GM06990 (cell line): ENCODE results near the gene PCID2.
A peak's percentile ranks its signal among the peaks of the same experiment; 100 is the strongest.

Source experiments
- DNase-seq: peaks from one replicate; pipeline ENCODE4 v3.0.0-alpha.2; 2011; ENCODE audit not compliant: insufficient read length; ENCODE audit errors: extremely low read depth
- H3K27me3 ChIP-seq: replicated peaks from 2 replicates; pipeline ENCODE4 v1.6.0; 2011; ENCODE audit warnings: low read length; ENCODE audit not compliant: control insufficient read depth, insufficient read depth
- H3K36me3 ChIP-seq: 2 replicates; pipeline ENCODE4 v1.5.1; 2011; ENCODE audit warnings: low read length; ENCODE audit not compliant: control insufficient read depth, insufficient read depth
- H3K4me3 ChIP-seq: replicated peaks from 2 replicates; pipeline ENCODE4 v1.5.1; 2011; ENCODE audit warnings: low read depth, mild to moderate bottlenecking, control low read depth, low read length
- TF ChIP-seq, protein P1 (sequence below): IDR thresholded peaks from 2 replicates; pipeline ENCODE4 v1.5.1; 2011; ENCODE audit warnings: low read length, control low read depth, mild to moderate bottlenecking, inconsistent platforms; ENCODE audit not compliant: insufficient read depth, poor library complexity, severe bottlenecking

PCID2 gene

GRCh38 chr13:113207890-113208420, 514 bp downstream of the PCID2 start:
- no peaks in the 10 kb centered on the region for H3K27me3 ChIP-seq
- TF ChIP-seq, protein P1, sequence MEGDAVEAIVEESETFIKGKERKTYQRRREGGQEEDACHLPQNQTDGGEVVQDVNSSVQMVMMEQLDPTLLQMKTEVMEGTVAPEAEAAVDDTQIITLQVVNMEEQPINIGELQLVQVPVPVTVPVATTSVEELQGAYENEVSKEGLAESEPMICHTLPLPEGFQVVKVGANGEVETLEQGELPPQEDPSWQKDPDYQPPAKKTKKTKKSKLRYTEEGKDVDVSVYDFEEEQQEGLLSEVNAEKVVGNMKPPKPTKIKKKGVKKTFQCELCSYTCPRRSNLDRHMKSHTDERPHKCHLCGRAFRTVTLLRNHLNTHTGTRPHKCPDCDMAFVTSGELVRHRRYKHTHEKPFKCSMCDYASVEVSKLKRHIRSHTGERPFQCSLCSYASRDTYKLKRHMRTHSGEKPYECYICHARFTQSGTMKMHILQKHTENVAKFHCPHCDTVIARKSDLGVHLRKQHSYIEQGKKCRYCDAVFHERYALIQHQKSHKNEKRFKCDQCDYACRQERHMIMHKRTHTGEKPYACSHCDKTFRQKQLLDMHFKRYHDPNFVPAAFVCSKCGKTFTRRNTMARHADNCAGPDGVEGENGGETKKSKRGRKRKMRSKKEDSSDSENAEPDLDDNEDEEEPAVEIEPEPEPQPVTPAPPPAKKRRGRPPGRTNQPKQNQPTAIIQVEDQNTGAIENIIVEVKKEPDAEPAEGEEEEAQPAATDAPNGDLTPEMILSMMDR: no peak
- DNase-seq: no peak
- H3K36me3 ChIP-seq: peaks cover 6% of the 10 kb centered on the region
- H3K4me3 ChIP-seq: peak overlapping the region; percentile 94

- H3K27me3 ChIP-seq: no peaks in the 10 kb centered on the region
- H3K36me3 ChIP-seq: peaks cover 6% of the 10 kb centered on the region
- no peak for DNase-seq
- TF ChIP-seq, protein P1: no peak
- peak overlapping the region; percentile 94 for H3K4me3 ChIP-seq
Measured at GRCh38 chr13:113207460-113207859, 1.0 kb downstream of the PCID2 start.

DNA sequence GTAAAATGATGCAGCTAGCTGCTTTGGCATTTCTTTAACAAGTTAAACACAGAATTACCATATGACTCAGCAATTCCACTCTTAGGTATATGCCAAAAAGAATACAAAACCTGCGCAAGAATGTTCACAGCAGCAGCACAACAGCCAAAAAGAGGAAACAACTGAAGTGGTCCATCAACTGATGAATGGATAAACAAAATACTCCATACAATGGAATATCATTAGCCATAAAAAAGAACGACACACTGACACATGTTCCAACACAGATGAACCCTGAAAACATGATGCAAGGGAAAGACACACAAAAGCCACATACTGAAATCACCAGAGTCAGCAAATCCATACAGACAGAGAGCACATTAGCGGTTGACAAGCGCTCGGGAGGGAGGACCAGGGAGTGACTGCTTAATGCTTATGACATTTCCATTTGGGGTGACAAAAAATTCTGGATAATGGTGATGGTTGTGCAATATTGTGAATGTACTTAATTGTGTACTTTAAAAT, 3.0 kb downstream of the PCID2 start:
- no peaks in the 10 kb centered on the region for H3K27me3 ChIP-seq
- no peak for DNase-seq
- TF ChIP-seq, protein P1: no peak
- H3K4me3 ChIP-seq: no peak overlapping the region
- H3K36me3 ChIP-seq: peaks cover 3% of the 10 kb centered on the region

- Histone ChIP-seq H3K36me3 (peaks cover 7% of the 10 kb centered on the region), H3K27me3 (no peaks in the 10 kb centered on the region), H3K4me3 (no peak overlapping the region)
- TF ChIP-seq, protein P1: no peak
- no peak for DNase-seq
Measured at GRCh38 chr13:113204378-113204734, 4.1 kb downstream of the PCID2 start.

DNA sequence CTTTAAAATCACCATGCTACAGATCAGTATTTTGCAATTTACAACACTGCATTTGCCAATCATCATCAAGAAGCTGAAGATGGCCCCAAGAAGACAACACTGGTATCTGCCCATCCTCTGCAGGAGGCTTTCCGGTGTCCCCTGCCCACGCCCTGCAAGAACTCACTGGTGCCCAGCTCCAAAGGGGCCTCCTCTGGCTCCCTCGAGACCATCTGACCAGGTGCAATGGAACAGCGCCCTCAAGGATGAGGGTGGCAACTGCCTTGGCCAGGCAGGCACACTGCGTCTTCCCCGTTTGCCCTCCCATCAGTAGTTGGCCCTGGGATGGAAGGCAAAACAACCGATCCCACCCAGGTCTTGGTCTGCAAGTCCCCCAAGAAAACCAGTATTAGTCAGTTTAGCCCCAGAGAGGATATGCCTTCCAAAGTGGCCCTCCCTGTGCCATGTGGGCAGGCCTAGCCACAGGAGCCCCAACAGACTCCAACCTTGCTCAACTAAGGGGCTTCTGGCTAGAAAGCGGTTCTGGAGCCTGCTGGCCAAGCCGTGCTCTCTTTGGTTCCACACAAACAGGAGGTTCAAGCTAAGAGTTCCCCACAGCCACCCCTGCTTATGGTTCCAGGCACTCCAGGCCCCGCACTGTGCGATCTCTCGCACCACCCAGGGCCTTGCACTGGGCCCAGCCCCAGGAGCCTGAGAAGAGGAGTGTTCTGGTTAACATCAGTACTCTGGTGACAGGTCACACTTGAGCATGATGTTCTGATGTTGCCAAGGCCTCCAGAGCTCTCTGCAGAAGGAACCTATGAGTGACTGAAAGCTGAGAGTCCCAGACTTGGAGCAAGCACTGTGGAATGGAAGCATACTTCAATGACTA, 4.7 kb downstream of the PCID2 start:
- TF ChIP-seq, protein P1: no peak
- Histone ChIP-seq H3K27me3 (no peaks in the 10 kb centered on the region), H3K36me3 (peaks cover 8% of the 10 kb centered on the region), H3K4me3 (no peak overlapping the region)
- no peak for DNase-seq
